ENCODE measurements around the gene HIVEP3.

The HIVEP3 gene

DNA sequence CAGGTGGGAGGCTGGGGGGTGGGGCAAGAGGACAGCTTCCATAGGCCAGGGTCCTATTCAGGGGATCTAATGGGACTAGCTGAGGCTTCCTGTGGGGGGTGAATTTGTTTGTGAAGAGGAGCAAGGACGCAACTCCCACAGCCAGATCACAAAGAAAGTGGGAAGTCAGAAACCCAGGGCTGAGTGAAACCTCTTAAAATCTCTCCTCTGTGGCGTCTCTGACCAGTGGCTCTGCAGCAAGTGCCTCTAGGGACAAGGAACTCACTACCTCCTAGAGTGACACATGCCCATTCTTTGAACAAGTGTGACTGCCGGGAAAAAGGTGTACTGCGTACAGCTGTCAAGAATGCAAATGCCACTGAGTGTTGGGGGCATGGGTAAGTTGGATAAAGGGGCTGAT lies 187.9 kb downstream of the HIVEP3 start:
- H3K27ac ChIP-seq (ENCODE audit: low read depth, low read length), result no peak overlapping the region
- no peaks in the 10 kb centered on the region for H3K9me3 ChIP-seq (ENCODE audit: control insufficient read depth in 1 of 2, low read length in 2 of 2)
- H3K4me1 ChIP-seq (ENCODE audit: control insufficient read depth in 1 of 2, insufficient read depth in 2 of 2, low read length in 2 of 2), result peaks cover 27 to 30% of the 10 kb centered on the region in 2 donors
- H3K27me3 ChIP-seq (ENCODE audit: control insufficient read depth in 1 of 2, insufficient read depth in 2 of 2, low read length in 2 of 2), result no peaks in the 10 kb centered on the region
- H3K9ac ChIP-seq (ENCODE audit: low read depth in 1 of 2, low read length in 2 of 2), result no peak overlapping the region
- no peaks in the 10 kb centered on the region for H3K36me3 ChIP-seq (ENCODE audit: control insufficient read depth in 1 of 2, insufficient read depth in 2 of 2, low read length in 2 of 2)
- no peak overlapping the region for H3K4me3 ChIP-seq (ENCODE audit: low read depth in 1 of 2, low read length in 2 of 2)

DNA sequence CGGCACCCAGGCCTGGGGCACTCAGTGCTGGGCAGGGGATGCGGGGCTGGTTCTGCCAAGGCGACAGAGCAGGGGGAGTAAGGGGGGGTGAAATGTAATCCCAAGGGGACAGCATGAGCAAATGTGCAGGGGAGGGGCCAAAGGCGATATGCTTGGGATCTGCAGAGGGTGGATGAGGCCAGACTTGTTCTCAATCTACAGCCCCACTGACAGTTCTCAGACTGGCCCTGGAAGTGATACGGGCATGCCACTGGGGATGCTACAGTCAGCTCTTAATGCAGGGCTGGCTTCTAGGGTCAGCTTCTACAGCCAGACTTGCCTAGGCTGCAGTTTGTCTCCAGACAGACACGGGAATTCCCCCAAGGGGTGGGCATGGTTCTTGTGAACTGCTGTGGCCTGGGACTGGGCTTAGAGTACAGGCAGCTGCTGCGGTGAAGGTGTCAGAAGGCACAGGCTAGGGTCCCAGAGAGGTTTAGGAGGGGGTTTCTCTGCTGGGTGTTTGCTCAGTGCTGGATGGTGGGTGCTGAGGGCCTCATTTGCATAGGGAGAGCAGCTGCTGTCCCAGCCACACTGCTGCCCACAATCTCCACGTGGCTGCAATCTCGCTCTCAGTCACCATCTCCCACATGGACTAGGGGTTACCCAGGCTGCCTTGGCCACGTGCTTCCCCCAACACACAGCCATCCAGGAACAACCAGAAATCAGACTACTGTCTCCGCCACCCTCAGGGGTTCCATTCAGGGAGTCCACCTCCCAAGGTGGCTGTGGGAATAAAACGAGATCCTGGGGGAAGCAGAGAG lies 190.1 kb downstream of the HIVEP3 start:
- Histone ChIP-seq H3K27me3 (ENCODE audit: control insufficient read depth in 1 of 2, insufficient read depth in 2 of 2, low read length in 2 of 2) (no peaks in the 10 kb centered on the region), H3K9me3 (ENCODE audit: control insufficient read depth in 1 of 2, low read length in 2 of 2) (no peaks in the 10 kb centered on the region), H3K36me3 (ENCODE audit: control insufficient read depth in 1 of 2, insufficient read depth in 2 of 2, low read length in 2 of 2) (no peaks in the 10 kb centered on the region), H3K4me3 (ENCODE audit: low read depth in 1 of 2, low read length in 2 of 2) (no peak overlapping the region), H3K4me1 (ENCODE audit: control insufficient read depth in 1 of 2, insufficient read depth in 2 of 2, low read length in 2 of 2) (peaks cover 34 to 36% of the 10 kb centered on the region in 2 donors), H3K9ac (ENCODE audit: low read depth in 1 of 2, low read length in 2 of 2) (no peak overlapping the region), H3K27ac (ENCODE audit: low read depth, low read length) (no peak overlapping the region)

GRCh38 chr1:41727749-41728115 lies 191.0 kb downstream of the HIVEP3 start:
- Histone ChIP-seq H3K4me3 (ENCODE audit: low read depth in 1 of 2, low read length in 2 of 2) (no peak overlapping the region), H3K4me1 (ENCODE audit: control insufficient read depth in 1 of 2, insufficient read depth in 2 of 2, low read length in 2 of 2) (peaks cover 34 to 36% of the 10 kb centered on the region in 2 donors), H3K36me3 (ENCODE audit: control insufficient read depth in 1 of 2, insufficient read depth in 2 of 2, low read length in 2 of 2) (no peaks in the 10 kb centered on the region), H3K9me3 (ENCODE audit: control insufficient read depth in 1 of 2, low read length in 2 of 2) (no peaks in the 10 kb centered on the region), H3K27ac (ENCODE audit: low read depth, low read length) (no peak overlapping the region), H3K9ac (ENCODE audit: low read depth in 1 of 2, low read length in 2 of 2) (no peak overlapping the region), H3K27me3 (ENCODE audit: control insufficient read depth in 1 of 2, insufficient read depth in 2 of 2, low read length in 2 of 2) (no peaks in the 10 kb centered on the region)

DNA sequence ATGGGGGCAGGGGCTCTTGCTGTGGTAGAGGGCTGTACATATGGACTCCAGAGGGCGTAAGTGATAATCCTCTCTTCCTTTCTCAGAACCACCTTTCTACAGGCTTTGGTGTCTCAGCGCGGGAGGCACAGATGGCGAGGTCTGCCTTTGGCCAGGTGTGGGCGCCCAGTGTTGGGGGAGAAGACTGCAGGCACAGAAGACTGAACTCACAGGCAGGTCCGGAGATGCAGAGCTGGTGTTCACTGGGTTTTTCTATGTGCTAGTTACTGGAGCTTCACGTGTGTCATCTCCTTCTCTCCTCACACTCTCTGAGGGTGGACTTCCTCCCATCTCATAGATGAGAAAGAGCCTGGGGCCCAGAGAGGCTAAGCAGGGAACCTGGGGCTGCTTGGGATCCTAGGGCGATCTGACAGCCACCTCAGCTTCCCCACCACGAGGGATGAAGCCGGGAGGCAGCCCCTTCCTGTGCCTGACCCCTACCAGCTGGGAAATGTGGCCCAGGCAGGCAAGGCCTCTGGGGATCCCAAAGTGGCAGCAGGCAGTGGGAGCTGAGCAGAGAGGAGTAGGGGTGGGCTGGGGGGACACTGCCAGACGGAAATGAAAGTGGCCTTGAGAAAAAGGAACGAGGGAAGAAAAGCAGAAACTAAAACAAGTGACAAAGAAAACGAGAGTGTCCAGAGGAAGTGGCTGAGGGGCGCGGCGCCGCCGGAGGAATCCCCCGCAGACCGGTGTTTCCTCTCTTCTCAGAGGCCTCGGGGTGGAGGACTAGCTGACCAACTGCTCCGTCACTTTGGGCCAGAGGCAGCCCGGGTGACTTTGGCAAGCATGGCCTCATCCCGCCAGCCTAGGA lies 191.6 kb downstream of the HIVEP3 start:
- Histone ChIP-seq H3K4me1 (ENCODE audit: control insufficient read depth in 1 of 2, insufficient read depth in 2 of 2, low read length in 2 of 2) (peaks cover 34 to 36% of the 10 kb centered on the region in 2 donors), H3K27ac (ENCODE audit: low read depth, low read length) (no peak overlapping the region), H3K9me3 (ENCODE audit: control insufficient read depth in 1 of 2, low read length in 2 of 2) (no peaks in the 10 kb centered on the region), H3K9ac (ENCODE audit: low read depth in 1 of 2, low read length in 2 of 2) (no peak overlapping the region), H3K27me3 (ENCODE audit: control insufficient read depth in 1 of 2, insufficient read depth in 2 of 2, low read length in 2 of 2) (no peaks in the 10 kb centered on the region), H3K36me3 (ENCODE audit: control insufficient read depth in 1 of 2, insufficient read depth in 2 of 2, low read length in 2 of 2) (no peaks in the 10 kb centered on the region), H3K4me3 (ENCODE audit: low read depth in 1 of 2, low read length in 2 of 2) (peak overlapping the region in 1 of 2 donors; percentile 27)

GRCh38 chr1:41726292-41726691 lies 192.4 kb downstream of the HIVEP3 start:
- Histone ChIP-seq H3K27me3 (ENCODE audit: control insufficient read depth in 1 of 2, insufficient read depth in 2 of 2, low read length in 2 of 2) (no peaks in the 10 kb centered on the region), H3K36me3 (ENCODE audit: control insufficient read depth in 1 of 2, insufficient read depth in 2 of 2, low read length in 2 of 2) (no peaks in the 10 kb centered on the region), H3K4me1 (ENCODE audit: control insufficient read depth in 1 of 2, insufficient read depth in 2 of 2, low read length in 2 of 2) (peaks cover 34 to 36% of the 10 kb centered on the region in 2 donors), H3K9ac (ENCODE audit: low read depth in 1 of 2, low read length in 2 of 2) (no peak overlapping the region), H3K27ac (ENCODE audit: low read depth, low read length) (no peak overlapping the region), H3K9me3 (ENCODE audit: control insufficient read depth in 1 of 2, low read length in 2 of 2) (no peaks in the 10 kb centered on the region), H3K4me3 (ENCODE audit: low read depth in 1 of 2, low read length in 2 of 2) (no peak overlapping the region)

DNA sequence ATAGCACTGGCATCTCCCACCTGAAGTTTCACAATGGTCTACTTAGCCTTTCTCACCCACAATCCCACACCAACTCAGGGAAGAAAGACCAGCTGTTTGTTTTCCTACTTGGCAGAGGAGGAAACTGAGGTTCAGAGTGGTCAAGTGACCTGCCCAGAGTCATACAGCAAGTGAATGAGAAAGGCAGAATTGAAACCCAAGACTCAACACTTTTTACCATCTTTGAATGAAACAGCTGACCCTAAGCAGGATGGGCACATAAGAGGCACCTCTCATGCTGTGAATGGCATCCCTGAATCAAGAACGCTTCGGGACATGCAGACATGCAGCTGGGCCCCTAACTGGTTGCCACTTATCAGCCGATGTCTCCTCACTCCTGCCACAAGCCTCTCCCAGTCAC lies 193.8 kb downstream of the HIVEP3 start:
- peaks cover 34 to 36% of the 10 kb centered on the region in 2 donors for H3K4me1 ChIP-seq (ENCODE audit: control insufficient read depth in 1 of 2, insufficient read depth in 2 of 2, low read length in 2 of 2)
- no peak overlapping the region for H3K27ac ChIP-seq (ENCODE audit: low read depth, low read length)
- no peak overlapping the region for H3K9ac ChIP-seq (ENCODE audit: low read depth in 1 of 2, low read length in 2 of 2)
- H3K27me3 ChIP-seq (ENCODE audit: control insufficient read depth in 1 of 2, insufficient read depth in 2 of 2, low read length in 2 of 2), result no peaks in the 10 kb centered on the region
- no peaks in the 10 kb centered on the region for H3K9me3 ChIP-seq (ENCODE audit: control insufficient read depth in 1 of 2, low read length in 2 of 2)
- H3K4me3 ChIP-seq (ENCODE audit: low read depth in 1 of 2, low read length in 2 of 2), result no peak overlapping the region
- no peaks in the 10 kb centered on the region for H3K36me3 ChIP-seq (ENCODE audit: control insufficient read depth in 1 of 2, insufficient read depth in 2 of 2, low read length in 2 of 2)

DNA sequence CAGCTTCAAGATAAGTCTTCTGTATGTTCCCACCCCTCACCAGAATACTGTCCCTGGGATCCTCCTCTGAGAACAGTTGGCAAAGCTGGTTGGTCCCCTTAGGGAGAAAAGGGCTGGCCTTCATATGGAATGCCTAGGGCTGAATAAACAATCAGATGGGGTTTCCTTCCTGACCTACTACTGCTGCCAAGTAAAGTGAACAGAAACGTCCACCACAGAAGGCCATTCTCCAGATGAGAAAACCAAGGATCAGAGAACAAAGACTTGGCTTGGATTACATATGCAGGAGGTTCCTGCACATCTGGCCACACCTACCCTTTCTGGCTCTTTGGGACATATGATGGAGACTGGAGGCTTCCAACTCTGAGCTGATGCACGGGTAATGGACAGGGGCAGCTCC lies 194.5 kb downstream of the HIVEP3 start:
- H3K36me3 ChIP-seq (ENCODE audit: control insufficient read depth in 1 of 2, insufficient read depth in 2 of 2, low read length in 2 of 2), result no peaks in the 10 kb centered on the region
- no peak overlapping the region for H3K4me3 ChIP-seq (ENCODE audit: low read depth in 1 of 2, low read length in 2 of 2)
- no peaks in the 10 kb centered on the region for H3K9me3 ChIP-seq (ENCODE audit: control insufficient read depth in 1 of 2, low read length in 2 of 2)
- H3K27ac ChIP-seq (ENCODE audit: low read depth, low read length), result no peak overlapping the region
- H3K27me3 ChIP-seq (ENCODE audit: control insufficient read depth in 1 of 2, insufficient read depth in 2 of 2, low read length in 2 of 2), result no peaks in the 10 kb centered on the region
- H3K4me1 ChIP-seq (ENCODE audit: control insufficient read depth in 1 of 2, insufficient read depth in 2 of 2, low read length in 2 of 2), result peaks cover 28 to 31% of the 10 kb centered on the region in 2 donors
- H3K9ac ChIP-seq (ENCODE audit: low read depth in 1 of 2, low read length in 2 of 2), result no peak overlapping the region

- Histone ChIP-seq H3K9me3 (ENCODE audit: control insufficient read depth in 1 of 2, low read length in 2 of 2) (no peaks in the 10 kb centered on the region), H3K9ac (ENCODE audit: low read depth in 1 of 2, low read length in 2 of 2) (no peak overlapping the region), H3K4me3 (ENCODE audit: low read depth in 1 of 2, low read length in 2 of 2) (no peak overlapping the region), H3K27ac (ENCODE audit: low read depth, low read length) (no peak overlapping the region), H3K4me1 (ENCODE audit: control insufficient read depth in 1 of 2, insufficient read depth in 2 of 2, low read length in 2 of 2) (peaks cover 24 to 26% of the 10 kb centered on the region in 2 donors), H3K27me3 (ENCODE audit: control insufficient read depth in 1 of 2, insufficient read depth in 2 of 2, low read length in 2 of 2) (no peaks in the 10 kb centered on the region), H3K36me3 (ENCODE audit: control insufficient read depth in 1 of 2, insufficient read depth in 2 of 2, low read length in 2 of 2) (no peaks in the 10 kb centered on the region)
These were observed 194.9 kb downstream of the HIVEP3 start for GRCh38 chr1:41723786-41724185.

- Histone ChIP-seq H3K4me1 (ENCODE audit: control insufficient read depth in 1 of 2, insufficient read depth in 2 of 2, low read length in 2 of 2) (peaks cover 10 to 11% of the 10 kb centered on the region in 2 donors), H3K9me3 (ENCODE audit: control insufficient read depth in 1 of 2, low read length in 2 of 2) (no peaks in the 10 kb centered on the region), H3K4me3 (ENCODE audit: low read depth in 1 of 2, low read length in 2 of 2) (no peak overlapping the region), H3K27me3 (ENCODE audit: control insufficient read depth in 1 of 2, insufficient read depth in 2 of 2, low read length in 2 of 2) (no peaks in the 10 kb centered on the region), H3K9ac (ENCODE audit: low read depth in 1 of 2, low read length in 2 of 2) (no peak overlapping the region), H3K36me3 (ENCODE audit: control insufficient read depth in 1 of 2, insufficient read depth in 2 of 2, low read length in 2 of 2) (no peaks in the 10 kb centered on the region), H3K27ac (ENCODE audit: low read depth, low read length) (no peak overlapping the region)
These were observed 196.5 kb downstream of the HIVEP3 start for GRCh38 chr1:41722184-41722583.

- Histone ChIP-seq H3K36me3 (ENCODE audit: control insufficient read depth in 1 of 2, insufficient read depth in 2 of 2, low read length in 2 of 2) (no peaks in the 10 kb centered on the region), H3K27ac (ENCODE audit: low read depth, low read length) (no peak overlapping the region), H3K27me3 (ENCODE audit: control insufficient read depth in 1 of 2, insufficient read depth in 2 of 2, low read length in 2 of 2) (no peaks in the 10 kb centered on the region), H3K9me3 (ENCODE audit: control insufficient read depth in 1 of 2, low read length in 2 of 2) (no peaks in the 10 kb centered on the region), H3K4me3 (ENCODE audit: low read depth in 1 of 2, low read length in 2 of 2) (no peak overlapping the region), H3K9ac (ENCODE audit: low read depth in 1 of 2, low read length in 2 of 2) (no peak overlapping the region), H3K4me1 (ENCODE audit: control insufficient read depth in 1 of 2, insufficient read depth in 2 of 2, low read length in 2 of 2) (peaks cover 6 to 7% of the 10 kb centered on the region in 2 donors)
These were observed 197.8 kb downstream of the HIVEP3 start for GRCh38 chr1:41720861-41721410.

Measured in duodenal mucosa (tissue), 2 donors.